IMR-90 (cell line): ENCODE results near the gene OR52K2. TPM values are rescaled to one million over a fixed set of nuclear protein-coding genes. Genes with fewer than 3 reads are reported as not detected.

Experiments used
- ATAC-seq: fragments of 200-7000 bp; cut with Tn5 transposase; 2 replicates; pipeline ENCODE4 v1.9.1; 2020; ENCODE audit warnings: low read depth, mild to moderate bottlenecking, moderate library complexity
- BruUV-seq: library from RNA; stranded (reverse); fragments of 400-500 nt; replicated peaks from 2 replicates; lab custom pipeline; 2021; lab: Mats Ljungman, UMichigan
- CTCF ChIA-PET: fragments of 300-600 bp; formaldehyde crosslinking; extraction: SDS; loops from one replicate; lab custom pipeline; 2021; ENCODE audit warnings: antibody characterized with exemption; lab: Yijun Ruan, JAX
- POLR2A ChIA-PET: fragments of 300-600 bp; sonication (Branson Sonifier 250); formaldehyde crosslinking; loops from one replicate; lab custom pipeline; 2022; ENCODE audit warnings: antibody characterized with exemption; ENCODE audit not compliant: unreplicated experiment; lab: Charles Lee
- DNase-seq: peaks from one replicate; pipeline ENCODE4 v3.0.0; 2013
- H2AFZ ChIP-seq: replicated peaks from 2 replicates; pipeline ENCODE3; 2013; ENCODE audit warnings: low read length, mild to moderate bottlenecking; ENCODE audit not compliant: poor library complexity
- H2AK5ac ChIP-seq: 2 replicates; pipeline ENCODE4 v1.6.1; 2013; ENCODE audit warnings: low read depth, low read length, inconsistent platforms
- H2AK9ac ChIP-seq: replicated peaks from 2 replicates; pipeline ENCODE3; 2013; ENCODE audit warnings: mild to moderate bottlenecking, low read depth, low read length, moderate library complexity; ENCODE audit not compliant: poor library complexity
- H2BK120ac ChIP-seq: 2 replicates; pipeline ENCODE4 v1.6.1; 2013; ENCODE audit warnings: low read depth, low read length, inconsistent platforms
- H2BK15ac ChIP-seq: 3 replicates; pipeline ENCODE4 v1.6.1; 2013; ENCODE audit warnings: low read depth, low read length, inconsistent platforms
- H2BK20ac ChIP-seq: 2 replicates; pipeline ENCODE4 v1.6.1; 2013; ENCODE audit warnings: low read depth, mild to moderate bottlenecking, inconsistent platforms, low read length, moderate library complexity
- H2BK5ac ChIP-seq: 2 replicates; pipeline ENCODE4 v1.6.1; 2013; ENCODE audit warnings: mild to moderate bottlenecking, low read depth, low read length, inconsistent platforms; ENCODE audit not compliant: poor library complexity, severe bottlenecking
- H3K14ac ChIP-seq: replicated peaks from 2 replicates; pipeline ENCODE4 v1.6.1; 2013; ENCODE audit warnings: low read depth, low read length, inconsistent platforms
- H3K18ac ChIP-seq: 2 replicates; pipeline ENCODE4 v1.6.1; 2013; ENCODE audit warnings: low read depth, low read length, control low read depth
- H3K23ac ChIP-seq: 2 replicates; pipeline ENCODE4 v1.6.1; 2013; ENCODE audit warnings: low read depth, low read length, inconsistent platforms
- H3K27ac ChIP-seq: 2 replicates; pipeline ENCODE4 v1.5.1; 2013; ENCODE audit warnings: mild to moderate bottlenecking, control low read depth, low read length; ENCODE audit not compliant: insufficient read depth
- H3K27me3 ChIP-seq: 2 replicates; pipeline ENCODE4 v1.6.1; 2013; ENCODE audit warnings: low read length; ENCODE audit not compliant: control insufficient read depth, insufficient read depth
- H3K36me3 ChIP-seq: 2 replicates; pipeline ENCODE4 v1.6.1; 2013; ENCODE audit warnings: low read length, mixed read lengths; ENCODE audit not compliant: control insufficient read depth, insufficient read depth
- H3K4ac ChIP-seq: 2 replicates; pipeline ENCODE4 v1.6.1; 2013; ENCODE audit warnings: low read depth, low read length, inconsistent platforms
- H3K4me1 ChIP-seq: 2 replicates; pipeline ENCODE4 v1.6.1; 2013; ENCODE audit warnings: low read length, mixed read lengths; ENCODE audit not compliant: control insufficient read depth, insufficient read depth
- H3K4me2 ChIP-seq: 2 replicates; pipeline ENCODE4 v1.6.1; 2013; ENCODE audit warnings: low read depth, mild to moderate bottlenecking, control low read depth, low read length, moderate library complexity
- H3K4me3 ChIP-seq: 2 replicates; pipeline ENCODE4 v1.5.1; 2013; ENCODE audit warnings: low read depth, mild to moderate bottlenecking, control low read depth, low read length, moderate library complexity; ENCODE audit not compliant: insufficient read depth
- H3K56ac ChIP-seq: 2 replicates; pipeline ENCODE4 v1.6.1; 2013; ENCODE audit warnings: low read length, inconsistent platforms; ENCODE audit not compliant: insufficient read depth; ENCODE audit errors: extremely low read depth
- H3K79me1 ChIP-seq, 2 experiments: 2 replicates each; pipeline ENCODE4 v1.6.1; 2013; ENCODE audit warnings: low read length in 2 of 2, inconsistent platforms in 1 of 2, low read depth in 1 of 2
- H3K9ac ChIP-seq: 2 replicates; pipeline ENCODE4 v1.6.1; 2013; ENCODE audit warnings: low read depth, low read length, control low read depth
- H3K9me1 ChIP-seq: 2 replicates; pipeline ENCODE4 v1.6.1; 2013; ENCODE audit warnings: low read length, inconsistent platforms; ENCODE audit not compliant: insufficient read depth
- H3K9me3 ChIP-seq: 2 replicates; pipeline ENCODE4 v1.6.1; 2013; ENCODE audit warnings: low read length; ENCODE audit not compliant: control insufficient read depth, insufficient read depth
- H4K20me1 ChIP-seq: 2 replicates; pipeline ENCODE4 v1.6.1; 2013; ENCODE audit warnings: low read length, inconsistent platforms; ENCODE audit not compliant: insufficient read depth
- H4K5ac ChIP-seq: 2 replicates; pipeline ENCODE4 v1.6.1; 2013; ENCODE audit warnings: mild to moderate bottlenecking, low read depth, low read length, control low read depth
- H4K8ac ChIP-seq, 2 experiments: 2 replicates each; pipeline ENCODE4 v1.6.1; 2013; ENCODE audit warnings: low read depth in 2 of 2, low read length in 2 of 2, control low read depth in 1 of 2, inconsistent platforms in 1 of 2
- H4K91ac ChIP-seq: 2 replicates; pipeline ENCODE4 v1.6.1; 2013; ENCODE audit warnings: low read depth, low read length, inconsistent platforms; ENCODE audit not compliant: insufficient read depth
- BHLHE40 ChIP-seq: fragments of 150-350 bp; IDR thresholded peaks from 2 replicates; pipeline ENCODE4 v1.6.1; 2016; ENCODE audit warnings: mild to moderate bottlenecking, low read depth, low read length
- CHD1 ChIP-seq: IDR thresholded peaks from 2 replicates; pipeline ENCODE4 v1.6.1; 2012; ENCODE audit warnings: low read depth, low read length, improper control_type of control experiment
- MAFK ChIP-seq: IDR thresholded peaks from 2 replicates; pipeline ENCODE4 v1.6.1; 2012; ENCODE audit warnings: low read depth, low read length, improper control_type of control experiment
- RAD21 ChIP-seq: IDR thresholded peaks from 2 replicates; pipeline ENCODE4 v1.6.1; 2012; ENCODE audit warnings: low read length, improper control_type of control experiment
- RCOR1 ChIP-seq: IDR thresholded peaks from 2 replicates; pipeline ENCODE4 v1.6.1; 2012; ENCODE audit warnings: mild to moderate bottlenecking, low read length, improper control_type of control experiment; ENCODE audit not compliant: insufficient replicate concordance
- RFX5 ChIP-seq: IDR thresholded peaks from 2 replicates; pipeline ENCODE4 v1.8.0; 2012; ENCODE audit warnings: low read depth, mild to moderate bottlenecking, low read length, moderate library complexity
- SMC3 ChIP-seq: fragments of 150-350 bp; IDR thresholded peaks from 2 replicates; pipeline ENCODE4 v1.6.1; 2016; ENCODE audit warnings: low read depth, mild to moderate bottlenecking, antibody characterized with exemption, low read length, moderate library complexity
- dilution Hi-C: fragments of 300-500 bp; cut with HindIII; formaldehyde crosslinking; loops from one replicate; pipeline ENCODE4 v1.14.3; 2018; ENCODE audit warnings: low sequenced_read_pairs; ENCODE audit not compliant: unreplicated experiment
- in situ Hi-C: fragments of 300-500 bp; cut with MboI; formaldehyde crosslinking; loops from 3 replicates; pipeline ENCODE4 v1.14.3; 2019; ENCODE audit warnings: low sequenced_read_pairs, inconsistent platforms, mixed read lengths
- intact Hi-C: fragments of 100-400 bp; cut with micrococcal nuclease; formaldehyde crosslinking; loops from 2 replicates; pipeline ENCODE4 v1.10.0; 2022
- polyA plus RNA-seq, 3 experiments: library from polyadenylated mRNA; depleted of rRNA; stranded (reverse); fragments of >200 nt; gene quantifications; 2 replicates each; pipeline ENCODE4 v1.2.3, GENCODE V29; 2012; ENCODE audit warnings: low replicate concordance in 1 of 3
- total RNA-seq: library from RNA; depleted of rRNA; stranded (reverse); fragments of >200 nt; gene quantifications from 2 replicates; pipeline ENCODE4 v1.2.3, GENCODE V29; 2012
- TF ChIP-seq, protein P1 (sequence below): fragments of 150-350 bp; IDR thresholded peaks from 2 replicates; pipeline ENCODE4 v1.6.1; 2017; ENCODE audit warnings: mild to moderate bottlenecking, antibody characterized with exemption, low read length, low read depth

Gene OR52K2
- total and polyA plus RNA-seq, 2 of the 4 experiments (the other 2 are of a cell fraction) = not detected

DNA sequence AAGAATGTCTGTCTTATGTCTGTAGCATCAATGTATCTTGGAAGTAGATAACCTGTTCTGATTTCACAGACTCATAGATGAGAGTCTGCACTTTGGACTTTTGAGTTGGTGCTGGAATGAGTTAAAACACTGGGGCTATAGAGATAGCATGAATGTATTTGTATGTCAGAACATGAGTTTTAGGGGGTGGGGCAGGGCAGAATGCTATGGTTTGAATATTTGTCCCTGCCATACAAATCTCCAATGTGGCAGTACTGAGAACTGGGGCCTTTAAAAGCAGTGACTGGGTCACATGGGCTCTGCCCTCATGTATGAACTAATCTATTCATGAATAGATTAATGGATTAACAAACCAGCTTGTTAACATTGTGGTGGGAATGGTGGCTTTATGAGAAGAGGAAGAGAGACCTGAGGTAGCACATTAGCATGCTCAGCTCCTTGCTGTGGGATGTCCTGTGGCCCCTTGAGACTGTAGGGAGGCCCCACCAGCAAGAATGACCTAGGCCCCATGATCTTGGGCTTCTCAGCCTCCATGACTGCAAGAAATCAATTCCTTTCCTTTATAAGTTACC, 17.9 kb downstream of the OR52K2 start:
- Histone ChIP-seq H3K23ac (no peak overlapping the region), H3K14ac (no peak overlapping the region), H4K91ac (no peak overlapping the region), H4K8ac (no peak overlapping the region), H2BK15ac (no peak overlapping the region), H3K4me1 (no peaks in the 10 kb centered on the region), H3K4me3 (no peak overlapping the region), H3K9me3 (peaks cover 4% of the 10 kb centered on the region; the same call in 1 of the 2 replicates), H2BK120ac (no peak overlapping the region), H3K27me3 (no peaks in the 10 kb centered on the region), H4K5ac (no peak overlapping the region), H3K27ac (no peak overlapping the region), H3K9me1 (no peaks in the 10 kb centered on the region), H2BK20ac (no peak overlapping the region), H2BK5ac (no peak overlapping the region), H2AK5ac (no peak overlapping the region), H2AK9ac (no peak overlapping the region), H3K79me1 (no peaks in the 10 kb centered on the region), H3K4me2 (no peak overlapping the region), H3K56ac (no peak overlapping the region), H4K20me1 (no peaks in the 10 kb centered on the region), H2AFZ (no peak overlapping the region), H3K36me3 (no peaks in the 10 kb centered on the region), H3K18ac (no peak overlapping the region), H3K9ac (no peak overlapping the region), H3K4ac (no peak overlapping the region)
- dilution Hi-C loops = no loop called here
- DNase-seq (no peak), ATAC-seq (no peak)
- ChIA-PET POLR2A (interaction anchor here (0.5 kb wide), 1 partner anchor 86 kb away, joined by 3 read pairs; no protein-coding TSS in a partner anchor), CTCF (no interaction called here)
- BruUV-seq = no TSS peak
- intact Hi-C loops = no loop called here
- TF ChIP-seq SMC3 (no peak), CHD1 (no peak), RFX5 (no peak), MAFK (no peak), RCOR1 (no peak), BHLHE40 (no peak), RAD21 (no peak)
- TF ChIP-seq, protein P1, sequence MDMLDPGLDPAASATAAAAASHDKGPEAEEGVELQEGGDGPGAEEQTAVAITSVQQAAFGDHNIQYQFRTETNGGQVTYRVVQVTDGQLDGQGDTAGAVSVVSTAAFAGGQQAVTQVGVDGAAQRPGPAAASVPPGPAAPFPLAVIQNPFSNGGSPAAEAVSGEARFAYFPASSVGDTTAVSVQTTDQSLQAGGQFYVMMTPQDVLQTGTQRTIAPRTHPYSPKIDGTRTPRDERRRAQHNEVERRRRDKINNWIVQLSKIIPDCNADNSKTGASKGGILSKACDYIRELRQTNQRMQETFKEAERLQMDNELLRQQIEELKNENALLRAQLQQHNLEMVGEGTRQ = no peak
- in situ Hi-C loops = no loop called here
